ENCODE measurements around the gene HCFC1R1.

Gene HCFC1R1

DNA sequence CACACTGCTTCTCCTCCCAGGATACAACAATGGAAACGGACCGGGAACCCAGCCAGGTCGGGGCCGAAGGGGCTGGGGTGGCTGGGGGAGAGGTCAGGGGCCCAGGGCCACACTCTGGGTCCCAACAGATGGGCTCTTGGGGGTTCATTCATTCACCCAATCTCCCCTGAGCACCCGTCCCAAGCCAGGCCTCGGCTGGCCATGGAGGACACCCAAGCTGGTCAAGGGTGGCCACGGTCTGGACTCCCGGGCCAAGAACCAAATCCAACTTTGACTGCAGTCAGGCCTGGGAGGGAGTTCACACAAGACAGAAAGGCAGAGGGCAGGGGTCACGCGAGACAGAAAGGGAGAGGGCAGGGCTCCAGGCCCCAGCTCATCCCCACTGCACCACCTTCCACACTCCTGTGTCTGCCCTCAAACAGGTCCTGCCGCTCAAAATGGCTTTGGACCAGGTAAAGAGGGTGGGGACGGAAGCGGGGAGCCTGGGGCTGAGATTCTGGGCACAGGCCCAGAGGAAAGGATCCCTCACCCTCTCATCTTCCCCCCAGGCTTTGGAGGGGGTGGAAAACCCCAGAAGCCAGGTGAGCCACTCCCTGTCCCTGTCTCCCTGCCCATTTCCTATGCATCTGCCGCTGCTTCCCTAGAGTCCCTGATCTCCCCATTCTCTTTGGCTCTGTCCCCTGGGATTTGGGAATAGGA, 31.2 kb downstream of the HCFC1R1 start:
- Histone ChIP-seq H3K9ac (ENCODE audit: low read depth, low read length) (no peak overlapping the region), H3K36me3 (ENCODE audit: insufficient read depth, low read length) (no peaks in the 10 kb centered on the region), H3K4me1 (ENCODE audit: insufficient read depth, low read length) (peaks cover 29% of the 10 kb centered on the region), H3K9me3 (ENCODE audit: control insufficient read depth, insufficient read depth, low read length) (no peaks in the 10 kb centered on the region)

- Histone ChIP-seq H3K36me3 (ENCODE audit: insufficient read depth, low read length) (no peaks in the 10 kb centered on the region), H3K9me3 (ENCODE audit: control insufficient read depth, insufficient read depth, low read length) (no peaks in the 10 kb centered on the region), H3K4me1 (ENCODE audit: insufficient read depth, low read length) (peaks cover 28% of the 10 kb centered on the region), H3K9ac (ENCODE audit: low read depth, low read length) (no peak overlapping the region)
Measured at GRCh38 chr16:2991566-2992261, 32.0 kb downstream of the HCFC1R1 start.

DNA sequence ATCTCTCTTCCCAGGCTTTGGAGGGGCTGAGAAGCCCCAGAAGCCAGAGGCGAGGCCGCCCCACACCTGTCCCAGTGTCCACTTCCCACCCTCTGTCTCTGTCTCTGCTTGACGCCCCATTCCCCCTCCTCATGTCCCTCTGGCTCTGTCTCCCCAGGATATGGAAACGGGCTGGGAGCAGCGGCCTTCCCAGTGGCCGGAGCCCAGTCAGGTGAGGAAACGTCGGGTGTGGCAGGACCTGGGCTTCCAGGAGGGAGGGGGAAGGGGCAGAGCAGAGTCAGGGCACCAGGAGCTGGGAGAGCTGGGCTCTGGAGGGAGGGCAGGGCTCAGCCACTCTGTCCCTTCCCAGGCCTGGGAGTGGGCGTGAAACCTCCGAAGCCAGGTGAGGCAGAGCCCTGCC, 32.9 kb downstream of the HCFC1R1 start:
- H3K36me3 ChIP-seq (ENCODE audit: insufficient read depth, low read length), result no peaks in the 10 kb centered on the region
- no peaks in the 10 kb centered on the region for H3K9me3 ChIP-seq (ENCODE audit: control insufficient read depth, insufficient read depth, low read length)
- H3K4me1 ChIP-seq (ENCODE audit: insufficient read depth, low read length), result peaks cover 26% of the 10 kb centered on the region
- H3K9ac ChIP-seq (ENCODE audit: low read depth, low read length), result no peak overlapping the region

DNA sequence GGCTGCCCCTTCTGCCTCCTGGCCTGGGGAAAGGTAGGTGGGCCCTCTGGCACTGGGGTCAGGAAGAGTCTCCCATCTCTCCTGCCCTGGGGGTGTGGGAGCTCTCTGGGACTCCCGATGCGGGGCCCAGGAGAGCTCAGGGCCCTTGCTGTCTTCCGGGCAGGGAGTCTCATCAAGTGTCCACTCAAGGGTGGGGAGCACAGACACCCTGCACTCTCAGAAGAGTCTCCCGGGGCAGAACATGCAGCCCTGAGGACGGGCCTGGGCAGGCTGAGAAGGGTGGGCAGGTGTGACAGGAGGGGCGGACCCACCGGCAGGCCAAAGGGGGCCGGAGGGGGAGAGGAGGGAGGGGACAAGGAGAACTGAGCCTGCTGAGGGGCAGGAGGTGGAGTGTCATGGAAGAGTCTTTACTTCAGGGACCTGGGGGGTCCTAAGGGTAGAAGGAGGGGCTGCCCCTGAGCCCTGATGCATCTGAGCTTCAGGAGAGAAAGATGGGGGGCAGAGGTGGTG, 35.1 kb downstream of the HCFC1R1 start:
- H3K36me3 ChIP-seq (ENCODE audit: insufficient read depth, low read length), result no peaks in the 10 kb centered on the region
- H3K9me3 ChIP-seq (ENCODE audit: control insufficient read depth, insufficient read depth, low read length), result no peaks in the 10 kb centered on the region
- H3K9ac ChIP-seq (ENCODE audit: low read depth, low read length), result no peak overlapping the region
- peaks cover 26% of the 10 kb centered on the region for H3K4me1 ChIP-seq (ENCODE audit: insufficient read depth, low read length)

DNA sequence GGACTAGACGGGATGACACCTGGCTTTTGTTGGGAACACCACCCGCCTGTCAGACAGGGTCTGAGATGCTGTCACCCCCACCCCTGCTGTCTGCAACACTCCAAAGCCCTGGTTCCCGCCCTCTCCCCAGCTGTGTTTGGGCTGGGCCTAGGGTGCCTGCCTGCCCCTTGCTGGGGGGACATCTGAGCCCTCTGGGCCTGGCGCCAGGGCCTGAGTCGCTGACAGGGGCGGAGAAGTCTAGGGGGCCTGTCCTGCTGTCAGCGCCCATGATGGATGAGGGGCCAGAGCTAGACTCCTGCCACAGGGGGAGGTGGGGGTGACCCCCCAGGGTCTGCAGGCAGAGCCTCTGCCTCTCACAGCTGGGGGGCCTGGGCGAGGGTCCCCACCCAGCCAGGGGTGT, 35.9 kb downstream of the HCFC1R1 start:
- peaks cover 29% of the 10 kb centered on the region for H3K4me1 ChIP-seq (ENCODE audit: insufficient read depth, low read length)
- no peaks in the 10 kb centered on the region for H3K9me3 ChIP-seq (ENCODE audit: control insufficient read depth, insufficient read depth, low read length)
- no peak overlapping the region for H3K9ac ChIP-seq (ENCODE audit: low read depth, low read length)
- no peaks in the 10 kb centered on the region for H3K36me3 ChIP-seq (ENCODE audit: insufficient read depth, low read length)

DNA sequence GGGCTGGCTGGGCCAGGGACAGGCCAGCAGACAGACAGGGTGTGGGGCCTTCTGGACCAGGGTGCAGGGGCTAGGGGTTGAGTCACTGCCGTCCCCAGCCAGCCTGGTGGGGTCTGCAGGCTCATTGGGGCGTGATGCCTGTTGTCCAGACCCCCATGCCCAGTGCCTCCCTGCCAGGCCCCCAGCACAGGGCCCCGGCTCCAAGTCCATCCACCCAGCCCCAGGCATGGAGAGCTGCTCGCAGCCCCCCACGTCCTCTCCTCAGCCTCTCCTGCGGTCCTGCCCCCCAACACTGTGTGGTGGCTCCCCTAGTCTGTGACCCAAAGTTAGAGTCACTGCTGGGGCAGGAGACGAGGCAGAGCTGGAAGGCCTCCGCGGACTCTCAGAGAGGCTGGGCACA, 36.5 kb downstream of the HCFC1R1 start:
- Histone ChIP-seq H3K9me3 (ENCODE audit: control insufficient read depth, insufficient read depth, low read length) (no peaks in the 10 kb centered on the region), H3K4me1 (ENCODE audit: insufficient read depth, low read length) (peaks cover 30% of the 10 kb centered on the region), H3K36me3 (ENCODE audit: insufficient read depth, low read length) (no peaks in the 10 kb centered on the region), H3K9ac (ENCODE audit: low read depth, low read length) (no peak overlapping the region)

GRCh38 chr16:2986623-2987188, 37.0 kb downstream of the HCFC1R1 start:
- peaks cover 30% of the 10 kb centered on the region for H3K4me1 ChIP-seq (ENCODE audit: insufficient read depth, low read length)
- no peak overlapping the region for H3K9ac ChIP-seq (ENCODE audit: low read depth, low read length)

DNA sequence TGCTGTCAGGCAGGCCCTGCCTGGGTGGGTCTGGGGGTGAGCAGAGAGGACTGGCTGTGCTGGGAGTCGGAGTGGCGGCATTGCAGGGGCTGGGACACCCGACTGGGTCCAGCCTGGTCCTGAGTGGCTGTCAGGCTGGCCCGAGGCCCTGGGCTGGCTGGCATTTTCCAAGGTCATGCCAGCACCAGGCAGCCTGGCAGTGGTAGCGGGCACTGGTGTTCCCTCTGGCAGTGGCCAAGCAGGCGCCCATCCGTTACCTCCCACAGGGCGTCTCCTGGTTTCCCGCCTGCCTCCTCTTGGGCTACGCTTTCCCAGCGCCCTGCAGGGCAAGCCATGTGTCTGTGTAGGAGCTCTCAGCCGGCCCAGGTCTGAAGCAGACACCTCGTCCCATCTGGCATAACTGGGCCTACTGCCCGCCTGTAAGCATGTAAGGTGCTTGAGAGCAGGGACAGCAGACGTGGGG, 37.8 kb downstream of the HCFC1R1 start:
- H3K36me3 ChIP-seq (ENCODE audit: insufficient read depth, low read length), result no peaks in the 10 kb centered on the region
- no peak overlapping the region for H3K9ac ChIP-seq (ENCODE audit: low read depth, low read length)
- no peaks in the 10 kb centered on the region for H3K9me3 ChIP-seq (ENCODE audit: control insufficient read depth, insufficient read depth, low read length)
- peaks cover 25% of the 10 kb centered on the region for H3K4me1 ChIP-seq (ENCODE audit: insufficient read depth, low read length)

More at GRCh38 chr16:2986623-2987188, 37.0 kb downstream of the HCFC1R1 start:
- Histone ChIP-seq H3K36me3 (ENCODE audit: insufficient read depth, low read length) (no peaks in the 10 kb centered on the region), H3K9me3 (ENCODE audit: control insufficient read depth, insufficient read depth, low read length) (no peaks in the 10 kb centered on the region)

GRCh38 chr16:2985462-2985861, 38.3 kb downstream of the HCFC1R1 start:
- no peaks in the 10 kb centered on the region for H3K36me3 ChIP-seq (ENCODE audit: insufficient read depth, low read length)
- H3K9ac ChIP-seq (ENCODE audit: low read depth, low read length), result no peak overlapping the region
- no peaks in the 10 kb centered on the region for H3K9me3 ChIP-seq (ENCODE audit: control insufficient read depth, insufficient read depth, low read length)
- H3K4me1 ChIP-seq (ENCODE audit: insufficient read depth, low read length), result peaks cover 23% of the 10 kb centered on the region

DNA sequence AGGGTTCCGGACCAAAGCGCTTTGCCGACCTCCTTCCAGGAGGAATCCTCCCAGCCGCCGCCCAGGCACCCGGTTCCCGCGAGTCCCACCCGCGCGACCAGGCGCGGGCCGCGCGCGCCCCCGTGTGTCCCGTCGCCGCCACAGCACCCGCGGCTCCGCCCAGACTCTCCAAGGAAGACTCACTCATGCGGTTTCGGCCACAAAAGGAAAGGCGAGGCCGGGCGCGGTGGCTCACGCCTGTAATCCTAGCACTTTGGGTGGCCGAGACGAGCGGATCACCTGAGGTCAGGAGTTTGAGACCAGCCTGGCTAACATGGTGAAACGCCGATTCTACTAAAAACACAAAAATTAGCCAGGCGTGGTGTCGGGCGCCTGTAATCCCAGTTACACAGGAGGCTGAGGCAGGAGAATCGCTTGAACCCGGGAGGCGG, 40.0 kb downstream of the HCFC1R1 start:
- H3K9ac ChIP-seq (ENCODE audit: low read depth, low read length), result no peak overlapping the region; the same call in 1 of the 2 replicates
- H3K9me3 ChIP-seq (ENCODE audit: control insufficient read depth, insufficient read depth, low read length), result no peaks in the 10 kb centered on the region
- no peaks in the 10 kb centered on the region for H3K36me3 ChIP-seq (ENCODE audit: insufficient read depth, low read length)
- H3K4me1 ChIP-seq (ENCODE audit: insufficient read depth, low read length), result peaks cover 8% of the 10 kb centered on the region; the same call in 1 of the 2 replicates

- peaks cover 4% of the 10 kb centered on the region; the same call in 1 of the 2 replicates for H3K4me1 ChIP-seq (ENCODE audit: insufficient read depth, low read length)
- no peaks in the 10 kb centered on the region for H3K36me3 ChIP-seq (ENCODE audit: insufficient read depth, low read length)
- no peaks in the 10 kb centered on the region for H3K9me3 ChIP-seq (ENCODE audit: control insufficient read depth, insufficient read depth, low read length)
- no peak overlapping the region for H3K9ac ChIP-seq (ENCODE audit: low read depth, low read length)
Measured at GRCh38 chr16:2982402-2982801, 41.3 kb downstream of the HCFC1R1 start.

DNA sequence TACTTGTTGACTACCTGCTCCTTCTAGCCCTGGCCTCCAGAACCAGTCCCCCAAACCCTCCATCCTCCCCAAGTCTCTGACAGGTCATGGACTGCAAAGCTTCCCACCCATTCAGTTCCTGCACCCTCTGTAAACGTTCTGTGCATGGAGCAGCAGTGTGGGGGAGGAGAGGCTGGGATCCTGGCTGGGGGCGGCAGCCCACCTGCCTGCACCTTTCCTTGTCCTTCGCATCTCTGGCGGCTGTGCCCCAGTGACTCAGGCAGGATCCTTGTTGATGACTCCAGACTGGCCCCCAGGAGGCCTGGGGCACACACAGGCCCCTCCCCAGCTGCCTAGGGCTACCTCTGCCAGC, 41.9 kb downstream of the HCFC1R1 start:
- Histone ChIP-seq H3K4me1 (ENCODE audit: insufficient read depth, low read length) (peaks cover 4% of the 10 kb centered on the region; the same call in 1 of the 2 replicates), H3K9me3 (ENCODE audit: control insufficient read depth, insufficient read depth, low read length) (no peaks in the 10 kb centered on the region), H3K9ac (ENCODE audit: low read depth, low read length) (peak overlapping the region; percentile 97), H3K36me3 (ENCODE audit: insufficient read depth, low read length) (no peaks in the 10 kb centered on the region)

DNA sequence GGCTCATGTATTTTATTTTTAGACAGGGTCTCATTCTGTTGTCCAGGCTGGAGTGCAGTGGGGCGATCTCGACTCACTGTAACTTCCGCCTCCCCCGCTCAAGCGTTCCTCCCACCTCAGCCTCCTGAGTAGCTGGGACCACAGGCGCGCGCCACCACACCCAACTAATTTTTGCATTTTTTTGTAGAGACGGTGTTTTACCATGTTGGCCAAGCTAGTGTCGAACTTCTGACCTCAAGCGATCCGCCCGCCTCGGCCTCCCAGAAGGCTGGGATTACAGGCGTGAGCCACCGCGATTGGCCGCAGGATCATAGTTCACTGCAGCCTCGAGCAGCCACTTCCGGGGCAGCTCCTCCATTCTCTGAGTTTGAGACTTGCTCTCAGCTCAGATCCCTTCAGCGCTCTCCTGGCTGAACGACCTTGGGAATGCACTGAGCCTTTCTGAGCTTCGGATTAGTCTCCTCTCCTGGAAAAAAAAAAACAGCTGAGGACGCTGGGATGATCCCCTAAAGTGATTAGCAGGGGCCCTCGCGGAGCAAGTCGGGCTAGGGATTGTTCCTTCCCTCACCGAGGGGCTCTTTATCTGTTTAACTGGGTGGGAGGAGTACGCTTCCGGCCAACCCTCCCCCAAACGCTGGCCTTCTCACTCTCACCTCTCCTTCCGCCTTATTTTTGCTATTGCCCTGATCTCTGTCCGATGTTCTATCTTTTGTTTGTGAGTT, 42.4 kb downstream of the HCFC1R1 start:
- peak overlapping the region; percentile 97 for H3K9ac ChIP-seq (ENCODE audit: low read depth, low read length)
- H3K36me3 ChIP-seq (ENCODE audit: insufficient read depth, low read length), result no peaks in the 10 kb centered on the region
- H3K9me3 ChIP-seq (ENCODE audit: control insufficient read depth, insufficient read depth, low read length), result no peaks in the 10 kb centered on the region
- peaks cover 4% of the 10 kb centered on the region; the same call in 1 of the 2 replicates for H3K4me1 ChIP-seq (ENCODE audit: insufficient read depth, low read length)
